Cardiac muscle cell (in vitro differentiated cells and primary cell): Measurements from ENCODE around the gene DUSP14. TPM values are rescaled to one million over a fixed set of nuclear protein-coding genes. Genes with fewer than 3 reads are reported as not detected.
A peak's percentile ranks its signal among the peaks of the same experiment; 100 is the strongest.

Experiments
- DNase-seq, 2 donors: peaks; one replicate each; pipeline versions ENCODE4 v3.0.0 to v3.0.0-alpha.2; 2010 to 2017; ENCODE audit warnings: low read depth in 1 of 2, low spot score in 1 of 2
- H3K27ac ChIP-seq: fragments of 200-600 bp; sonication (generic); 2 replicates; pipeline ENCODE4 v1.5.1; 2016
- H3K27me3 ChIP-seq: fragments of 200-600 bp; sonication (generic); 2 replicates; pipeline ENCODE4 v1.6.0; 2016; ENCODE audit warnings: control low read depth
- H3K36me3 ChIP-seq: fragments of 200-600 bp; sonication (generic); 2 replicates; pipeline ENCODE4 v1.5.1; 2016; ENCODE audit warnings: control low read depth
- H3K4me1 ChIP-seq: fragments of 200-600 bp; sonication (generic); 2 replicates; pipeline ENCODE4 v1.8.1; 2017; ENCODE audit warnings: low read depth, mild to moderate bottlenecking, mixed run types
- H3K4me3 ChIP-seq: fragments of 200-600 bp; sonication (generic); 2 replicates; pipeline ENCODE4 v1.5.1; 2016; ENCODE audit warnings: mild to moderate bottlenecking
- H3K9me3 ChIP-seq: fragments of 200-600 bp; sonication (generic); 2 replicates; pipeline ENCODE4 v1.5.1; 2017; ENCODE audit warnings: low read depth, mild to moderate bottlenecking, control low read depth
- polyA plus RNA-seq: library from polyadenylated mRNA; unstranded; fragments of >200 nt; fragmentation: Nextera tagmentation; extraction: Ambion mirVana; gene quantifications from 2 replicates; pipeline ENCODE4 v1.2.1, GENCODE V29; 2016
- total RNA-seq: library from RNA; depleted of rRNA; stranded (reverse); fragments of >200 nt; gene quantifications from 2 replicates; pipeline ENCODE4 v1.2.3, GENCODE V29; 2016
- TF ChIP-seq, protein P1 (sequence below): IDR thresholded peaks from 2 replicates; pipeline ENCODE4 v1.5.1; 2012; ENCODE audit warnings: low read depth, mild to moderate bottlenecking, low read length

DUSP14 gene
- total and polyA plus RNA-seq, 2 experiments from 2014 or later: 23.0 to 29.7 TPM

DNA sequence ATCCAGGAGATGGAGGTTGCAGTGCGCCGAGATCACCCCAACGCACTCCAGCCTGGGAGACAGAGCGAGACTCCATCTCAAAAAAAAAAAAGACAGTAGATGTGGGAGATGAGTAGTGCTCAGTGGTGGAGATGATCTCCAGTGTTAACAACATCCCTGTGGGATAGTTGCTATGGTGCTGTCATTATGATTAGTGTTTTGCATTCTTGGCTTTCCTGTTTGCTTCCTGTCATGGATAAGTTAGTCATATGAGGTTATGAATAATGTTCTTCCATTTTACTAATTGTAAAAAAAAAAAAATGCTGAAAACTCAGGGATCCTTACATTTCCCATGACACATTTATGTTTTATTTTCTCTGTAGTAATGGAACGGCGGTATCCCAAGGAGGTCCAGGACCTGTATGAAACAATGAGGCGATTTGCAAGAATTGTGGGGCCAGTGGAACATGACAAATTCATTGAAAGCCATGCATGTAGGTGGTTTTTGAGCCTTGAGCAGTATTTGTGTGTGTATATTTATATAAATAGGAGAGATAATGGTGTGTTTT, 24.5 kb upstream of the DUSP14 start:
- Histone ChIP-seq H3K27me3 (no peaks in the 10 kb centered on the region), H3K4me1 (no peaks in the 10 kb centered on the region), H3K4me3 (no peak overlapping the region), H3K27ac (no peak overlapping the region), H3K9me3 (no peaks in the 10 kb centered on the region), H3K36me3 (peaks cover 41% of the 10 kb centered on the region)
- DNase-seq: peak in 1 of 2 donors; percentile 76
- TF ChIP-seq, protein P1, sequence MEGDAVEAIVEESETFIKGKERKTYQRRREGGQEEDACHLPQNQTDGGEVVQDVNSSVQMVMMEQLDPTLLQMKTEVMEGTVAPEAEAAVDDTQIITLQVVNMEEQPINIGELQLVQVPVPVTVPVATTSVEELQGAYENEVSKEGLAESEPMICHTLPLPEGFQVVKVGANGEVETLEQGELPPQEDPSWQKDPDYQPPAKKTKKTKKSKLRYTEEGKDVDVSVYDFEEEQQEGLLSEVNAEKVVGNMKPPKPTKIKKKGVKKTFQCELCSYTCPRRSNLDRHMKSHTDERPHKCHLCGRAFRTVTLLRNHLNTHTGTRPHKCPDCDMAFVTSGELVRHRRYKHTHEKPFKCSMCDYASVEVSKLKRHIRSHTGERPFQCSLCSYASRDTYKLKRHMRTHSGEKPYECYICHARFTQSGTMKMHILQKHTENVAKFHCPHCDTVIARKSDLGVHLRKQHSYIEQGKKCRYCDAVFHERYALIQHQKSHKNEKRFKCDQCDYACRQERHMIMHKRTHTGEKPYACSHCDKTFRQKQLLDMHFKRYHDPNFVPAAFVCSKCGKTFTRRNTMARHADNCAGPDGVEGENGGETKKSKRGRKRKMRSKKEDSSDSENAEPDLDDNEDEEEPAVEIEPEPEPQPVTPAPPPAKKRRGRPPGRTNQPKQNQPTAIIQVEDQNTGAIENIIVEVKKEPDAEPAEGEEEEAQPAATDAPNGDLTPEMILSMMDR: no peak

DNA sequence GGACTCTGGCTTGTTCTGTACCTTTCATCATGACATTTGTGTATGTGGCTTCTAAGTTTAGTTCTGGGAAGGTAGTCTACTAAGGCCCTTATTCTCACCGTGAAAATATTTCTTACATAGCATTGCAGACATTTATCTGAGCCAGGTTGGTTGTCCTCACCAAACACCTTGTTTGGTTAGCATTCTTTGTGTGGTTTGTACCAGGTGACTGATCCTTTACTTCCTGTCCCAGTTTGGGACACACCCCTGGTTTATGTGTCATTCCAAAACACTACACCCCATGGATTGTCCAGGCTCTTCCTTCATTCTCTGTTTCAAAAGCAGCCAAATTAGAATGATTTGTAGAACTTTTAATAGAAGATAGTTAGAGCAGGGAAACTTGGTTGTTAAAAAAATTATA, 23.2 kb upstream of the DUSP14 start:
- Histone ChIP-seq H3K9me3 (no peaks in the 10 kb centered on the region), H3K36me3 (peaks cover 49% of the 10 kb centered on the region), H3K4me3 (no peak overlapping the region), H3K4me1 (no peaks in the 10 kb centered on the region), H3K27me3 (no peaks in the 10 kb centered on the region), H3K27ac (no peak overlapping the region)
- TF ChIP-seq, protein P1: no peak
- DNase-seq: no peak

DNA sequence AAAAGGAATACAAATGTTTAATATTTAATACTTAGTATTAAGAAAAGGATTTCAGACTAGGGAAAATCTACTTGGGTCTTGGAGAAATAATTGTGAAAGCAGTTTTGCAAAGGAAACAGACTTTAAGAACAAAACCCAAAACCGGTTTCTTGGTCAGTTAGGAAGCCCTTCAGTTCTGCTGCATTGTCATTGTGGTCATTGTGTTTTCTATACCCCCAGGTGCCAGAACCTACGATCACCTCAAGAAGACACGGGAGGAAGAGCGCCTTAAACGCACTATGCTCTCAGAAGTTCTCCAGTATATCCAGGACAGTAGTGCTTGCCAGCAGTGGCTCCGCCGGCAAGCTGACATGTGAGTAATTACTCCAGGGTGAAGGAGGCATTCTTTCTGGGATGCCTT, 19.5 kb upstream of the DUSP14 start:
- DNase-seq: no peak
- Histone ChIP-seq H3K4me3 (no peak overlapping the region), H3K9me3 (no peaks in the 10 kb centered on the region), H3K36me3 (peaks cover 49% of the 10 kb centered on the region), H3K27ac (no peak overlapping the region), H3K27me3 (no peaks in the 10 kb centered on the region), H3K4me1 (no peaks in the 10 kb centered on the region)
- TF ChIP-seq, protein P1: no peak

DNA sequence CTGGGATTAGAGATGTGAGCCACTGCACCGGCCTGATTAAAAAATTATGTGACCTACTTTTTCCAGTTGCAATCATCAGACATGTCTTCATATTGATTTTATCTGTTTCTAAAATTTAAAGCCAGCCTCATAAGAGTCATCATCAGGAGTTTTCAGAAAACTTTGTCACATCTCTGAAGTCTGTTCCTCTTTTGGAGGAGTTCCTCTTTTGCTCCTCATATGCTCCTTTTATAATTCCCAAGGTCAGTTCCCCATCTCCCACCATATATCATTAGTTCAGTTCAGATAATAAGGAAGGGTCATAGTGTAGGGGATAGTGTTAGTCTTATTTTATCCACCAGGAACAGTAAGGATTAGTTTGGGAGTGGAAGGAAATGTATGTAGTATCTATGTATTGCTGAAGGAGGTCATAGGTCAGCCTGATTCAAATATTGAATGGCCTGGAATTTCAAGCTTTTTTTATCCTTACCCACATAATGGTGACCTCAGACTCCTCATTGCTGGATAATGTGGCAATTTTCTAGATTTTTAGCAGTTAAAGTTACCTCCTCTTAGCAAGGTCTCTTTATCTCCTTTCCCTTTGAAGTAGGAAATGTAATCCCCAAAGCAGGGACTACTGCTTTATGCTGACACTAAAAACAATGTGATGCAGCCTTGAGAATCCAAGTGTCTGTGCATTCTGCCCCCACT, 13.8 kb upstream of the DUSP14 start:
- no peaks in the 10 kb centered on the region for H3K9me3 ChIP-seq
- H3K4me1 ChIP-seq: no peaks in the 10 kb centered on the region
- H3K27ac ChIP-seq: no peak overlapping the region
- TF ChIP-seq, protein P1: no peak
- no peaks in the 10 kb centered on the region for H3K27me3 ChIP-seq
- DNase-seq: no peak
- H3K36me3 ChIP-seq: peaks cover 24% of the 10 kb centered on the region
- H3K4me3 ChIP-seq: no peak overlapping the region

DNA sequence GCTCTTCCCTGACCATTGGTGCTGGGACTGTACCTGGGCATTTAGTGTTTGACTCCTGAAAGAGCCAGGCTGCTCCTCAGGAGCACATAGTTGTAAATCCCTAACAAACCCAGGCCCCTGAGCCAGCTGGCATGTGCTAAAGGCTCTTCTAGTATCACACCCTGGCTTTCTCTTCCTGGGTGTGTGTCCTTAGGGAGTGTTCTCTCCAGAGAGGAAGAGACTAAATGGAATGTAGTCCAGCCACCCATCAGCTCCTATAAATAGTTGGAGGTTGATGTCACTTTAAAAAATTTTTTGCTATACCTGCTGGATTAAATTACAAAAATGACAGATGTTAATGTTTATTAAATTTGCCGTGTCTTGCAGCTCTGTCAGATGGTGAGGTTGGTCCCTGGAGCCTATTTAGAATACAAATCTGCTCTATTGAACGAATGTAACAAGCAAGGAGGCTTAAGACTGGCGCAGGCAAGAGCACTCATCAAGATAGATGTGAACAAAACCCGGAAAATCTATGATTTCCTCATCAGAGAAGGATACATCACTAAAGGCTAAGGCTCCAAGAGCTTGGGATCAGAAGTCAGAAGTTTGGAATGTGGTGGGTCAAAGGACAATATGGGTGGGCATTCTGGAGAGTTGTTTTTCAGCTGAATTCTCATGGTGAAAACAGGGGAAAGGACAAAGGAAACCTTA, 13.1 kb upstream of the DUSP14 start:
- TF ChIP-seq, protein P1: no peak
- no peaks in the 10 kb centered on the region for H3K4me1 ChIP-seq
- peak in 1 of 2 donors; percentile 50 for DNase-seq
- H3K27ac ChIP-seq: no peak overlapping the region
- no peaks in the 10 kb centered on the region for H3K9me3 ChIP-seq
- no peak overlapping the region for H3K4me3 ChIP-seq
- H3K36me3 ChIP-seq: peaks cover 21% of the 10 kb centered on the region
- H3K27me3 ChIP-seq: no peaks in the 10 kb centered on the region
